GM21717 (cell line): Measurements from ENCODE around the gene SCN2A.

Source experiments
- ATAC-seq: cut with Tn5 transposase; IDR thresholded peaks from one replicate; pipeline ENCODE4 v1.9.1; 2021; ENCODE audit warnings: mild to moderate bottlenecking, moderate library complexity; ENCODE audit not compliant: unreplicated experiment

The SCN2A gene

GRCh38 chr2:165239230-165239629, at the start of gene SCN2A:
Gene SCN2A, plus strand, starts transcription at chr2:165239414. Its CDS starts 56,410 bp downstream, at chr2:165295824.
- ATAC-seq, result peak; percentile 69

- no peak for ATAC-seq
These were observed 48.0 kb upstream of the SCN2A start for GRCh38 chr2:165191096-165191728.

GRCh38 chr2:165192729-165193128, 46.5 kb upstream of the SCN2A start:
- peak; percentile 28 for ATAC-seq

DNA sequence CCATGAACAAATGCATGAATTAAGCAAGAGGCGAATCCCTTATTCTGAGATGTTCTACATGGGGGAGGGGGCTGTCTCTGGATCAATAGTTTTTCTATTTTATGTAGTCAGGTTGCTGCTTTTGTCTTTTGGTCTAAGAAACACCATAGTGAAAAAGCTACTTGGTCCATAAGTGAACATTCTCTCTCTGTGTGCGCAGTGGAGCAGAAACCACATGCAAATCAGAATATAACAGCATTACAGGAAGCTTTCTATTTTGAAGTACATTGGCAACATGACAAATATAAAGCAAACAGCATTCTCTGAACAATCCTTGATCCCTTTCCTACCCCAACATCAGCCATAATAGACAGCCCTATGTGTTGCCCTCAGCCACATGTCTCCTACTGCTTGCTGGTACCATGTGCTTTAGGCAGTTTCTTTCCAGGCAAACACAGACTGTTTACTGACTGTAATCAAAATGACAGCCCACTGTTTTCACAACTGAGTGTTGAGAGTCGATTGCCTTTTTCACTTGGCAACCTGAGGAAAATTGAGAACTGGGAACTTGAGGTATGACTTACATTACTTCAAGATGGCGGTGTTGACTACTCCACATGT, 45.9 kb upstream of the SCN2A start:
- peak; percentile 99 for ATAC-seq

GRCh38 chr2:165196411-165196810, 42.8 kb upstream of the SCN2A start:
- ATAC-seq, result no peak

DNA sequence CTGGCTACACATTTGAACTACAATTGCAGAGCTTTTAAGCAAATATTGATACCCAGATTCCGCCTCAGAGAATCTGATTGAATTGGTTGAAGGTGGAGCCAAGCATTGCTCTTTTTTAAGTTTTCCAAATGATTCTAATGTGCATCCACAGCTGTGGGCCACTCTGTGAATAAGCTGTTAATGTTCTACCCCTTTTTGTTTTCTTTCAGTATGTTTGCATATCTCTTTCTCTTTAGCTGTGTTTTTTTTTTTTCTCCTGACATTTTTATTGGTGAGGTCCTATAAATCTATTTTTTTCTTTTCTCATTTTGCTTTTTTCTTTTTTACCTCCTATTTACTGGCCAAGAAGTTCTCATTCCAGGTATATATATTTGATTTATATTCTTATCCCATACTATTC, 41.9 kb upstream of the SCN2A start:
- ATAC-seq, result no peak

DNA sequence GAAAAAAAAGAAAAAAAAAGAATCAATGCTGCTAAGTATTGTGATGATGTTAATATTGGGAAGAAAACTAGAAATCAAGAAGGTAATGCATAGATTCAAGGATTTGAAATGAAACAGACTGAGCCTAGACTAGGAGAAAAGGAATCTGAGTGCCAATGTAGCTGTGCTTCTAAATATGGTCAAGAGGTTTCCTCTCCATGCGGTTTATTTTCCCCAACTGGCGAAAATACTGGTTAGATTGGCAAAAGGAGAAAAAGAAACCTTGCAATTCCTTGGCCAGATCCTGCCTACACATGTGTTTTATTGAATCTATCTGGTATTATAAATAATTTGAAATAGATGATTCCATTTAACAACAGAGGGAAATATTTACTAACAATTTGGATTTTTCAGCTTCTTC, 41.0 kb upstream of the SCN2A start:
- ATAC-seq, result no peak

- ATAC-seq, result no peak
These were observed 37.0 kb upstream of the SCN2A start for GRCh38 chr2:165202239-165202638.

- ATAC-seq, result peak; percentile 72
These were observed 35.3 kb upstream of the SCN2A start, which contains the start of gene SCN3A for GRCh38 chr2:165203689-165204559. Gene SCN3A, minus strand, starts transcription at chr2:165204050. Its CDS starts 27,656 bp downstream, at chr2:165176394.

DNA sequence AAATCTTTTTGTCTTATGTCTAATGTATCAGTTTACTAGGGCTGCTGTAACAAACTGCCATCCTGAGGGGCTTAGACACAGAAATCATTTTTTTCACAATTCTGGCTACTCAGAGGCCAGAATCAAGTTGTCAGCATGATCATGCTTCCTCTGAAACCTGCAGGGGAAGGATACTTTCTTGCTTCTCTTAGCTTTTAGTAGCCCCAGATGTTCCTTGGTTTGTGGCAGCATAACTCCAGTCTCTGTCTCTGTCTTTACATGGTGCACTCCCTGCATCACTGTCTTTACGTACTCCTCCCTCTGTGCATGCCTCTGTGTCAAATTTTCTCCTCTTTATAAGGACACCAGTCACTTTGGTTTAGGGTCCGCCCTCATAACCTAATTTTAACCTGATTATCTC, 33.3 kb upstream of the SCN2A start:
- ATAC-seq, result no peak

GRCh38 chr2:165208094-165208493, 31.1 kb upstream of the SCN2A start:
- ATAC-seq, result no peak

GRCh38 chr2:165214093-165214492, 25.1 kb upstream of the SCN2A start:
- no peak for ATAC-seq

DNA sequence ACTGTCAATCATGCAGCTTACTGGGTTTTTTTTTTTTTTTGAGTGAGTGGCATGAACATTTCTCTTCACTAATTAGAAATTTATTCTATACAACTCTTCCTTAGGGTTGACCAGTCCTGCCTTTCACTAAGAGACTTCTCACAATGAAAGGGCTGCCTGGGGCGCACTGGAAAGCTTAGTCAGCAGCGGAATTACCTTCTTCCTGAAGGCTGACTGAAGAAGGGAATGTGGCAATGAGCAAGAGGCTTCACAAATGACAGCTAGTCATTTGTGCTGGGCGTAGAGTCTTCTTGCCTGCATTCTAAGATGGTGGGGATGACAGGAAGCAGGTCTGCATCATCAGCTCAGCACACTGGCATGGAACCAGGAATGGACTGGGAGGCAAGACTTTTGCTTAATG, 19.7 kb upstream of the SCN2A start:
- no peak for ATAC-seq

- ATAC-seq, result no peak
These were observed 14.3 kb upstream of the SCN2A start for GRCh38 chr2:165224941-165225340.

- ATAC-seq, result no peak
These were observed 11.6 kb upstream of the SCN2A start for GRCh38 chr2:165227571-165227970.

GRCh38 chr2:165237056-165237455, 2.2 kb upstream of the SCN2A start:
- no peak for ATAC-seq

DNA sequence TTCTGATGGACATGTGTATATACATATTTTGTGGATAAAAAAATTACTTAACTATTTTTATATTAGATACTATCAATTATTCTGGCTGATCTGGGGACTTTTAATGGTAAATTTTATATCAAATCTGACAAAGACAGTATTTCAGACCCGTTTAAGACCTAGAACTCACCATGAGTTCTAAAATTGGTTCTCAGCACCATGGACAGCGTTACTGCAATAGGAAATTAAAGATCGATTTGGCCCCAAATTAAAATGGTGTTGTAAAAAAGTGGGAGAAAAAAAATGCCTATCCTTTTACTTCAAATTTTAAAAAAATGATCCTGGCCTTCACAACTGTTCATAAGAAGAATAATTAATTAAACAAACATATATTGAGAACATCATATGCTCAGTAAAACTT, 919 bp upstream of the SCN2A start:
- no peak for ATAC-seq

DNA sequence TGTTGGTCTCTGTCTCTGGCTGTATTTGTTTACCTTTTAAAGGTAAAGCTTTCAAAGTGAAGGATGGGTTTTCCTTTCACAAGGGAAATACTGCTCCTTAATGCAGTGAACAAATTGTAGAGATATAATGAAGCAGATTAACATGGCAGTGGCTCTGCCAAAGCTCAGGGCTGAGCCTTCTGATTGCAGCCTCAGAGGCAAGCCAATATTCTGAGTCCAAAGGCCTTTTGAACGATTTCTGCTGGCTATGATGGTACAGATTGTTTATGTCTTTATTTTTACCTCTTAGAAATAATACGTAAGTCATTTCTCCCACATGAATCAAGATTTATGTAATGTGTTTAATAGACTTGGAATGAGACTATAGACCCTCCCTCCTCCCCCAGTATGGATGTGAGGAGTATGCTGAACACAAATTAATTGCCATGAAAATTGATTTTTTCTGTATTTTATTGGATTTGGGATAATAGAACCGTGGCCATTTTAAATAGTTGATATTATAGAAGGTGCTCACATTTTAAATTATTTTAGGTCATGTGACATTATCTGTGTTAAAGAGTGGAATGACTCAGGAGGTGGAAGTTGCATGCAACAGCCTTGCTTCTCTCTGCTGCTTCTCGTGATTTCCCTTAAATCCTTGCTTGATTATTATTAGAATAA, 772 bp downstream of the SCN2A start:
- ATAC-seq, result no peak

DNA sequence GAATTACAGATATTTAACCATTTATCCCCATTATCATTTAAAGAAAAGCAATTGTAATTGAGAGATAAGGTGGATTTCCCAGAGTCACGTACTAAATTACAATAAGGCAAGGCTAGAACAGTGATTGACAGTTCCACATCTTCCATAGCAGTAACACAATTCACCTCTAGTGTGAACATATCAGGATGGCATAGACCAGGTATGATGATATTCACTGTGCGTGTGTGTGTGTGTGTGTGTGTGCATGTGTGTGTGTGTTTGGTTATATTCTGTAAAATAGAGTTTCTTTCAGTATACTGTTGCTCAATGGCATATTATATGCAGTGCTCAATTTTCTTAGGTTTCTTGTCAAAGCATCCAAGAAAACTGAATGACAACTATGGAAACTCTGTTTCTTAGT, 1.7 kb downstream of the SCN2A start:
- no peak for ATAC-seq

GRCh38 chr2:165245081-165245793, 6.0 kb downstream of the SCN2A start:
- ATAC-seq, result no peak

DNA sequence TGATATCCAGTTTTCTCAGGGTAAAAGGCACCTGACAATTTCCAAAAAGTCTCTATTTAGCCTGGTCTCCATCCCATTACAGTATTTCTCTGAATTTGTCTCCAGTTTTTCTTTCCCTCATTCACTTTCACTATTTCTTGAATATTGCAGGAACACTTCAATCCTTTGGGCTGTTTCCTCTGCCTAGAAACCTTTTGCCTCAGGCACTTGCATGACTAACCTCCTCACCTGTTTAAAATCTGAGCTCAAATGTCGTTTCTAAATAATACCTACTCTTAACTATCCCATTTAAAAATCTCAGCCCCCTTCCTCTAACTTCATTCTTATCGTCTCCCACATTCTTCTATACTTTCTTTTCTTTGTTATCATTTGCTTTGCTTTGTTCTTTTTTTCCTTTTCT, 9.0 kb downstream of the SCN2A start:
- no peak for ATAC-seq
